Neutrophil (primary cell): Measurements from ENCODE around the gene FYB1.

Experiments used
- H3K27ac ChIP-seq: fragments of 200-600 bp; sonication (generic); 2 replicates; pipeline ENCODE4 v1.5.1; 2016; ENCODE audit warnings: mild to moderate bottlenecking, moderate library complexity
- H3K27me3 ChIP-seq: fragments of 200-600 bp; sonication (generic); 2 replicates; pipeline ENCODE4 v1.6.0; 2016; ENCODE audit warnings: mild to moderate bottlenecking
- H3K36me3 ChIP-seq: fragments of 200-600 bp; sonication (generic); 2 replicates; pipeline ENCODE4 v1.5.1; 2017
- H3K4me1 ChIP-seq, 2 experiments: fragments of 200-600 bp in 1 of 2; sonication (generic) in 1 of 2; 1 replicate in 1 of 2; 2 replicates in 1 of 2; pipeline versions ENCODE4 v1.5.1 to v1.6.1; 2013 to 2016; ENCODE audit warnings: low read depth in 1 of 2, low read length in 1 of 2, mild to moderate bottlenecking in 1 of 2, moderate library complexity in 1 of 2; ENCODE audit not compliant: control insufficient read depth in 1 of 2, insufficient read depth in 1 of 2
- H3K4me3 ChIP-seq, 2 experiments: fragments of 200-600 bp in 1 of 2; sonication (generic) in 1 of 2; 1 replicate in 1 of 2; 2 replicates in 1 of 2; pipeline ENCODE4 v1.5.1; 2013 to 2016; ENCODE audit warnings: low read depth in 1 of 2, low read length in 1 of 2, mild to moderate bottlenecking in 1 of 2, moderate library complexity in 1 of 2
- H3K9me3 ChIP-seq: fragments of 200-600 bp; sonication (generic); 2 replicates; pipeline ENCODE4 v1.5.1; 2016
- CTCF ChIP-seq: fragments of 200-600 bp; sonication (generic); IDR thresholded peaks from 2 replicates; pipeline ENCODE4 v1.5.1; 2016; ENCODE audit warnings: antibody characterized with exemption

Gene FYB1

GRCh38 chr5:39107350-39107749, 112.0 kb downstream of the FYB1 start:
- Histone ChIP-seq H3K4me1 (no peaks in the 10 kb centered on the region), H3K27me3 (no peaks in the 10 kb centered on the region), H3K9me3 (no peaks in the 10 kb centered on the region), H3K27ac (no peak overlapping the region), H3K36me3 (peaks cover 100% of the 10 kb centered on the region), H3K4me3 (no peak overlapping the region)
- no peak for TF ChIP-seq CTCF

GRCh38 chr5:39106322-39106721, 113.0 kb downstream of the FYB1 start:
- H3K9me3 ChIP-seq = no peaks in the 10 kb centered on the region
- no peak for TF ChIP-seq CTCF
- H3K27ac ChIP-seq = no peak overlapping the region
- peaks cover 98% of the 10 kb centered on the region for H3K36me3 ChIP-seq
- no peak overlapping the region for H3K4me3 ChIP-seq
- H3K4me1 ChIP-seq = no peaks in the 10 kb centered on the region
- H3K27me3 ChIP-seq = no peaks in the 10 kb centered on the region

GRCh38 chr5:39104221-39104620, 115.1 kb downstream of the FYB1 start:
- H3K4me3 ChIP-seq = no peak overlapping the region
- H3K27me3 ChIP-seq = no peaks in the 10 kb centered on the region
- H3K27ac ChIP-seq = peak overlapping the region; percentile 20
- H3K4me1 ChIP-seq = peaks cover 0 to 4% of the 10 kb centered on the region in 2 experiments
- no peak for TF ChIP-seq CTCF
- no peaks in the 10 kb centered on the region for H3K9me3 ChIP-seq
- H3K36me3 ChIP-seq = peaks cover 82% of the 10 kb centered on the region

- peaks cover 0 to 4% of the 10 kb centered on the region in 2 experiments for H3K4me1 ChIP-seq
- no peaks in the 10 kb centered on the region for H3K27me3 ChIP-seq
- H3K9me3 ChIP-seq = no peaks in the 10 kb centered on the region
- H3K27ac ChIP-seq = peak overlapping the region; percentile 44
- H3K36me3 ChIP-seq = peaks cover 67% of the 10 kb centered on the region
- no peak for TF ChIP-seq CTCF
- no peak overlapping the region for H3K4me3 ChIP-seq
Measured at GRCh38 chr5:39102684-39103155, 116.6 kb downstream of the FYB1 start.

GRCh38 chr5:39100851-39101396, 118.4 kb downstream of the FYB1 start:
- Histone ChIP-seq H3K27ac (peak overlapping the region; percentile 62), H3K4me1 (peaks cover 0 to 4% of the 10 kb centered on the region in 2 experiments), H3K4me3 (no peak overlapping the region), H3K9me3 (no peaks in the 10 kb centered on the region), H3K36me3 (peaks cover 49% of the 10 kb centered on the region), H3K27me3 (no peaks in the 10 kb centered on the region)
- no peak for TF ChIP-seq CTCF
